Testis (tissue), 3 donors: ENCODE measurements around the gene TAF11. TPM values are rescaled to one million over a fixed set of nuclear protein-coding genes. Genes with fewer than 3 reads are reported as not detected.

Experiments used
- DNase-seq: peaks from one replicate; pipeline ENCODE4 v3.0.0-alpha.2; 2019
- H3K27ac ChIP-seq, 2 donors: fragments of 200-600 bp; sonication (generic); one replicate each; pipeline ENCODE4 v1.5.1; 2019
- H3K27me3 ChIP-seq: fragments of 200-600 bp; sonication (generic); one replicate; pipeline ENCODE4 v1.5.1; 2019
- H3K36me3 ChIP-seq: fragments of 200-600 bp; sonication (generic); one replicate; pipeline ENCODE4 v1.5.1; 2017; ENCODE audit warnings: low read depth; ENCODE audit errors: missing control alignments
- H3K4me1 ChIP-seq: fragments of 200-600 bp; sonication (generic); one replicate; pipeline ENCODE4 v1.5.1; 2019
- H3K4me3 ChIP-seq, 2 donors: fragments of 200-600 bp; sonication (generic); one replicate each; pipeline ENCODE4 v1.5.1; 2017 to 2019
- H3K9me3 ChIP-seq: fragments of 200-600 bp; sonication (generic); one replicate; pipeline ENCODE4 v1.5.1; 2017
- POLR2A ChIP-seq: fragments of 450-650 bp; IDR thresholded peaks from one replicate; pipeline ENCODE4 v1.6.1; 2017; ENCODE audit warnings: antibody characterized with exemption, mild to moderate bottlenecking, moderate library complexity
- WGBS, 2 donors: methylation state at CpG; one replicate each; pipeline ENCODE4 v1.1.5; 2018; 5-methylcytosine and 5-hydroxymethylcytosine counted together
- intact Hi-C: fragments of 100-400 bp; cut with DNase I; formaldehyde crosslinking; loops from one replicate; pipeline ENCODE4 v1.15.1; 2023; ENCODE audit warnings: low total_unique reads
- polyA plus RNA-seq: library from polyadenylated mRNA; stranded (reverse); fragments of 350-450 nt; fragmentation: Illumina TruSeq; extraction: RNeasy Lipid Tissue Mini Kit (QIAGEN cat#74804); gene quantifications from one replicate; pipeline ENCODE4 v1.2.3, GENCODE V29; 2014; ENCODE audit warnings: low read depth, low replicate concordance; ENCODE audit not compliant: insufficient read depth
- total RNA-seq, 2 donors: library from RNA; depleted of rRNA; stranded (reverse); fragments of >200 nt; gene quantifications; one replicate each; pipeline ENCODE4 v1.2.3, GENCODE V29; 2016
- TF ChIP-seq, protein P1 (sequence below), 3 experiments: fragments of 450-650 bp in 2 of 3; fragments of 200-600 bp in 1 of 3; sonication (generic) in 1 of 3; IDR thresholded peaks; one replicate each; pipeline ENCODE4 v1.5.1; 2016 to 2019; ENCODE audit warnings: antibody characterized with exemption in 3 of 3, mild to moderate bottlenecking in 2 of 3, moderate library complexity in 1 of 3

The TAF11 gene
- total and polyA plus RNA-seq, 3 donors from 2014 or later = 52.2 to 69.7 (median 65.9) TPM

- intact Hi-C loops = no loop called here
- no peak overlapping the region for H3K4me3 ChIP-seq
- H3K36me3 ChIP-seq = no peaks in the 10 kb centered on the region
- DNase-seq = no peak
- no peaks in the 10 kb centered on the region for H3K9me3 ChIP-seq
- H3K27ac ChIP-seq = no peak overlapping the region
- peaks cover 21% of the 10 kb centered on the region for H3K4me1 ChIP-seq
- no peaks in the 10 kb centered on the region for H3K27me3 ChIP-seq
- TF ChIP-seq POLR2A = no peak
- TF ChIP-seq, protein P1, sequence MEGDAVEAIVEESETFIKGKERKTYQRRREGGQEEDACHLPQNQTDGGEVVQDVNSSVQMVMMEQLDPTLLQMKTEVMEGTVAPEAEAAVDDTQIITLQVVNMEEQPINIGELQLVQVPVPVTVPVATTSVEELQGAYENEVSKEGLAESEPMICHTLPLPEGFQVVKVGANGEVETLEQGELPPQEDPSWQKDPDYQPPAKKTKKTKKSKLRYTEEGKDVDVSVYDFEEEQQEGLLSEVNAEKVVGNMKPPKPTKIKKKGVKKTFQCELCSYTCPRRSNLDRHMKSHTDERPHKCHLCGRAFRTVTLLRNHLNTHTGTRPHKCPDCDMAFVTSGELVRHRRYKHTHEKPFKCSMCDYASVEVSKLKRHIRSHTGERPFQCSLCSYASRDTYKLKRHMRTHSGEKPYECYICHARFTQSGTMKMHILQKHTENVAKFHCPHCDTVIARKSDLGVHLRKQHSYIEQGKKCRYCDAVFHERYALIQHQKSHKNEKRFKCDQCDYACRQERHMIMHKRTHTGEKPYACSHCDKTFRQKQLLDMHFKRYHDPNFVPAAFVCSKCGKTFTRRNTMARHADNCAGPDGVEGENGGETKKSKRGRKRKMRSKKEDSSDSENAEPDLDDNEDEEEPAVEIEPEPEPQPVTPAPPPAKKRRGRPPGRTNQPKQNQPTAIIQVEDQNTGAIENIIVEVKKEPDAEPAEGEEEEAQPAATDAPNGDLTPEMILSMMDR (IDR thresholded peaks at IDR 0.05) = no peak
- 91 to 94% methylated on average over 9 of the region's 9 CpGs for WGBS, 2 donors
Observed at GRCh38 chr6:34924831-34925625, 37.2 kb upstream of the TAF11 start.

DNA sequence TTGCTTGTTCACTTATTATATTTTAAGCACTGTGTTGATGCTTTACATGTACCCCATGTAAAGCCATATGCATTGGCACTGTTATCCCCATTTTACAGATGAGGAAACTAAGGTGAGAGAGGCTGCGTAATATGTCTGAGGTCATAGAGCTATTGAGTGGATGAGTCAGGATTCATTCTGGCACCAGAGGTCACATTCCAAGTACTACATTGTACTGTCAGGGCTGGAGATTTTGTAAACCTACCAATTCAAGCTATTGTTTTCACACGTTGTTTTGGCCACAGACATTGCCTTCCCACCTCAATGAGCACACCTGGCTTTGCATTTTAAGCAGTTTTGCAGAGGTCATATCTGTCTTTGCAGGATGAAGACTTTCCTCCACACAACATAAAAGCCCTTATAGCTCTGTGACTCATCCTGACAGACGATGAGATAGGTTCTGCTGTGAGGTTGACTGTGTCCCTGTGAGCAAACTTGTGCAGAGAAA lies 34.4 kb upstream of the TAF11 start:
- Histone ChIP-seq H3K4me1 (peaks cover 18% of the 10 kb centered on the region), H3K36me3 (no peaks in the 10 kb centered on the region), H3K4me3 (no peak overlapping the region), H3K27ac (no peak overlapping the region), H3K27me3 (no peaks in the 10 kb centered on the region), H3K9me3 (no peaks in the 10 kb centered on the region)
- TF ChIP-seq, protein P1 (IDR thresholded peaks at IDR 0.05) = no peak
- no peak for TF ChIP-seq POLR2A
- 72 to 77% methylated on average over 3 of the region's 3 CpGs for whole genome bisulfite sequencing, 2 donors
- intact Hi-C loops = no loop called here
- DNase-seq = no peak

- no peaks in the 10 kb centered on the region for H3K9me3 ChIP-seq
- TF ChIP-seq POLR2A = no peak
- TF ChIP-seq, protein P1 (IDR thresholded peaks at IDR 0.05) = no peak
- H3K27me3 ChIP-seq = no peaks in the 10 kb centered on the region
- peaks cover 31% of the 10 kb centered on the region for H3K4me1 ChIP-seq
- 78 to 94% methylated on average over 4 of the region's 4 CpGs for WGBS, 2 donors
- H3K4me3 ChIP-seq = no peak overlapping the region
- DNase-seq = no peak
- H3K36me3 ChIP-seq = no peaks in the 10 kb centered on the region
- intact Hi-C loops = no loop called here
- no peak overlapping the region for H3K27ac ChIP-seq
Observed at GRCh38 chr6:34920097-34920496, 32.3 kb upstream of the TAF11 start.

- Histone ChIP-seq H3K4me3 (no peak overlapping the region), H3K36me3 (no peaks in the 10 kb centered on the region), H3K4me1 (peaks cover 36% of the 10 kb centered on the region), H3K27ac (no peak overlapping the region), H3K27me3 (no peaks in the 10 kb centered on the region), H3K9me3 (no peaks in the 10 kb centered on the region)
- TF ChIP-seq, protein P1 (IDR thresholded peaks at IDR 0.05) = no peak
- DNase-seq = no peak
- intact Hi-C loops = no loop called here
- 95 to 97% methylated on average over 1 of the region's 1 CpG for WGBS, 2 donors
Observed at GRCh38 chr6:34919651-34920050, 31.8 kb upstream of the TAF11 start.
